IPS-NIHi7 (cell line): Measurements from ENCODE around the gene KRT25.
"Not testable (repeated sequence)": the region's sequence is repeated elsewhere in the genome, so short reads cannot be mapped to it uniquely, and the experiment has no call there.

Experiments
- DNase-seq: peaks from one replicate; pipeline ENCODE4 v3.0.0; 2012; ENCODE audit warnings: mixed read lengths; ENCODE audit errors: extremely low spot score

KRT25 gene

DNA sequence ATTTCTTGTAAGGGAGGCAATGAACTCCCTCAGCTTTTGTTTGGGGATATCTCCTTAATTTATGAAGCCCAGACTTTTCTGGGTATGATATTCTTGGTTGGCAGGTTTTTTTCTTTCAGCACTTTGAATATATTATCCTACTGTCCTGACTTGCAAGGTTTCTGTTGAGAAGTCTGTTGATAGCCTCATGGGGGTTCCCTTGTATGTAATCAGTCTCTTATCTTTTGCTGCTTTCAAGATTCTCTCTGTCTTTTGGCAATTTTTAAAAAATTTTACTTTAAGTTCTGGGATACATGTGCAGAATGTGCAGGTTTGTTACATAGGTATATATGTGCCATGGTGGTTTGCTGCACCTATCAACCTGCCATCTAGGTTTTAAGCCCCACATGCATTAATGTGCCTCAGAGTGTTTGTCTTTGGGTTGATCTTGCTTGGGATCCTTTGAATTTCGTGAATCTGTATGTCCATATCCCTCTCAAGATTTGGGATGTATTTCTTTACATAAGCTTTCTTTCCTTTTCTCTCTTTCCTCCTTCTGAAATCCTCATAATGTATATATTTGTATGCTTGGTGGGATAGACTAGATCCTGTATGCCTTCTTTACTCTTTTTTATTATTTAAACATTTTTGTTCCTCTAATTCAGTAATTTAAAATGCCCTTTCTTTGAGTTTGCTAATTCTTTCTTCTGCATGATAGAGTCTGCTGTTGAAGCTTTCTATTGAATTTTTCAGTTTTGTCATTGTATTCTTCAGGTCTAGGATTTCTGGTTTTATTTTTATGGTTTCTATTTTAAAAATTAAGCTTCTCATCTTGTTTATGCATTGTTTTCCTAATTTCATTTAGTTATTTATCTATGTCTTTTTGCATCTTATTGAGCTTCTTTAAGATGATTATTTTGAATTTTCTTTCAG lies 5.2 kb upstream of the KRT25 start:
- no peak for DNase-seq

- no peak for DNase-seq
These were observed 1.3 kb downstream of the KRT25 start for GRCh38 chr17:40753804-40754203.

GRCh38 chr17:40751065-40751464 lies 4.1 kb downstream of the KRT25 start:
- no peak for DNase-seq

DNA sequence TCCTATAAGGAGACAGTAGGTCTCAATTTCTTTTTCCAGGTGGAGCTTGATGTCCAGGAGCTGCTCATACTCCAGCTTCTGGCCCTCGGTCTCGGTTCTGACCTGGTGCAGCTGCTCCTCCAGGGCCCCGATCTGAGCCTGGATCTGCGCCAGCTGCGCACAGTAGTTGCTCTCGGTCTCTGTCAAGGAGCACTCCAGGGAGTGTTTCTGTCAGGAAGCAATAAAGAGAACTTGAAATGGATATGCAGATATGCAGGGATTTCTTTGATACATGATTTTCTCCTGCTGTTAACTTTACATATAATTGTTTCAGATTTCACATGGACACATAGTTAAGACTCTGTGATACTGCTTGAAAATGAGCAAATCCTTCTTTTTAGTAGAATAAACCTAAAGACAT lies 4.7 kb downstream of the KRT25 start:
- no peak for DNase-seq

DNA sequence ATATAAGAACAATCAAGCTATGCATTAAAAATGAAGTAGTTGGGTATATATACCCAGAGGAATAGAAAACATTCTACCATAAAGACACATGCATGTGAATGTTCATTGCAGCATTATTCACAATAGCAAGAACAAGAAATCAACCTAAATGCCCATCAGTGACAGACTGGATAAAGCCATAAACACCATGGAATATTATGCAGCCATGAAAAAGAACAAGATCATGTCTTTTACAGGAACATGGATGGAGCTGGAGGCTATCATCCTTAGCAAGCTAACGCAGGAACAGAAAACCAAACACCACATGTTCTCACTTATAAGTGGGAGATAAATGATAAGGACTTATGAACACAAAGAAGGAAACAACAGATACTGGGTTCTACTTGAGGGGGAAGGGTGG lies 6.5 kb downstream of the KRT25 start:
- DNase-seq = not testable (repeated sequence)

DNA sequence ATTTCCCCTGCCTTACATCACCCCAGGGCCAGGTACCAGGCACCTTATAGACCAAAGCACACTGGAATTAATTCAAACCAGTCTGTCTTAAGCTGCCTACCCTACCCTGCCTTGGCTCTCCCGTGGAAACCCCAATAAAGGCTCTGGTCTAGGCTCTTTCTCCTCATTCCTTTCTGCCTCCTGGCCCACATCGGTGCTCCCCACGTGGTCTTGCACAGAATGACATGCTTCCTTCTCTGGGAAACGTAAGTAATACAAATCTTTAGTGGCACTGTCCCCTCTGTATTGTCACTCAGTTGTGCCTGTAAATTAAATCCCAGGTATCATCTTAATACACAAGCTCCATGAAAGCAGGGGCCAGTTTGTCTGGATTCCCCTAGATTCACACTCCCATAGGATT lies 16.6 kb downstream of the KRT25 start:
- DNase-seq = no peak

DNA sequence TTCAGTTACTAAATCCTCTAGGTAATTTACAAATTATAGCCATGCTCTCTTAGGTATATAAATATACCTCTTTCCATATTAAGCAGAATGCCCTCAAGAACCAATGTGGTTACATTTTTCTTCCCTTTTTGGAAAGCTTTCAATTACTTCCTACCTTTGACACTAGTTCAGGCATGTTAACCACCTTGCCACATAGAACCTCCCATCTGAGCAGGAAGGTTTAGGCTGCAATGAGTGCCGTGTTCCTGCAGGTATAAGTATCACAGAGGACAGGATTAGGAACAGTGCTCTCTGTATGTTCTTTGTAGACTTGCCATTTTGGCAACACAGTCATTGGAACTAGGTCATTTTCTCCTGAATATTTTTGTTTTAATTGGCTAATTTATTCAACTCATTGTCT lies 20.1 kb downstream of the KRT25 start:
- no peak for DNase-seq

DNA sequence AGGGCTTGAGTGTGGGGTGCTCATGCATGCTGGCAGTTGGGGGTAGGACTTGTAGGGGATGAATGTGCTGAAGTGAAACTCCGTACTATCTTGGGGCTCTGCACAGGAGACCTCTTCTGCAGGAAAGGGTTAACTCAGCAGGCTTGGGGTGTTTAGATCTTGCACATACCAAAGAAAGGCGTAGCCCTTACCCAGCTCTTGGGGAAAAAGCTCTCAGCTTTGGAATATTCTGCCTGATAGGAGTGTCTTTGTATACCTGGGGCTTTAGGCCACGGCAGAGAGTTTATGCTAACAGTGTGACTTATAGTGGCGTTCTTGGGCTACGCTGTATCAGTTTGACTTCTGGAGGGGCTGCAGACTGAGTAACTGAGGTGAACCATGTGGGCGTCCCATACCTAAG lies 21.1 kb downstream of the KRT25 start:
- no peak for DNase-seq

DNA sequence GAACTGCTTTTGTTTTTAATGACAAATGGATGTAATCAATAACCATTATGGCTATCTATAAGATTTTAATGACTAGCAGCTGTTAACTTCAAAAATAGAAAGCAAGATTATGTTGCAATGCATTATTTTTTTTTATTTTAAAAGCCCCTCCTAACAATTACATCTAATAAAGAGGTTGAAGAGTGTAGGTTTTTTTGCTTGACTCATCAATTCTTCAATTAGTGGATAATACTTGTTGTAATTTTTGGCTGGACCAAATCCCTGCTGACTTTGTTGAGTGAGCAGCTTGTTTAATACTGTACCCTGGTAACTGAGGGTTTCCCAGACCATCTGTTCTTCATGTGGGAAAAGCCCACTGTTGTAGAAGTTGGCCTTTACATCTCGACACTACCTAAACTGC lies 24.2 kb downstream of the KRT25 start:
- no peak for DNase-seq

- DNase-seq = no peak
These were observed 27.5 kb downstream of the KRT25 start for GRCh38 chr17:40727447-40728231.

DNA sequence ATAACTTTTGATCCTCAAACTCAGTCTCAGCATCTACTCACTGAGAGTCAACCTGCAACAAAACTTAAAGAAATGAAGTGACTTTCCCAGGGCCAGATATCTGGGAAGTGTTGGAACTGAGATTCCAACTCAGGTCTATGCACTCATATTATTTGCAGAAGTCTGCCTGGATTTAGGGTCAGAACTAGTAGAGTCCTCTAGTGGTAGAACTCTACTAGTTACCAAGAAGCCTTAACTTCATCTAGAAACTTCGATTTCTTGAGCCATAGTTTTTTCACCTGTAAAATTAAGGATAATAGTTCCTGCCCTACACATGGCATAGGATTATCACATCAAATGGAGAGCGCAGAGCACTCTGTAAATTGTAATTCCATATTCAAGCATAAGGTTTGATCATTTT lies 28.2 kb downstream of the KRT25 start:
- peak; percentile 30 for DNase-seq

DNA sequence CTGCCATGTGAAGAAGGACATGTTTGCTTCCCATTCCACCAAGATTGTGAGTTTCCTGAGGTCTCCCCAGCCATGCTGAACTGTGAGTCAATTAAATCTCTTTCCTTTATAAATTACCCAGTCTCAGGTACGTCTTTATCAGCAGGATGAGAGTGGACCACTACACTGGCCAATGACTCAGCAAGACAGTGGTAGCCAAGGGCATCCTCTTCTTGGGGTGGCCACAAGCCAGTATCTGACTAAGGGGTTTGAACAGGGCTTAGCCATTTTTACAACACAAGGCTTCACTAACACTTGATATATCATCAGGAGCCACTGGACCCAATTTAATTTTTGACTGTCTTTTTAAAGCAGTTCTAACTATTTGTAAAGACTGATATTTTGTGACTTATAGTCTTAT lies 30.5 kb downstream of the KRT25 start:
- no peak for DNase-seq

DNA sequence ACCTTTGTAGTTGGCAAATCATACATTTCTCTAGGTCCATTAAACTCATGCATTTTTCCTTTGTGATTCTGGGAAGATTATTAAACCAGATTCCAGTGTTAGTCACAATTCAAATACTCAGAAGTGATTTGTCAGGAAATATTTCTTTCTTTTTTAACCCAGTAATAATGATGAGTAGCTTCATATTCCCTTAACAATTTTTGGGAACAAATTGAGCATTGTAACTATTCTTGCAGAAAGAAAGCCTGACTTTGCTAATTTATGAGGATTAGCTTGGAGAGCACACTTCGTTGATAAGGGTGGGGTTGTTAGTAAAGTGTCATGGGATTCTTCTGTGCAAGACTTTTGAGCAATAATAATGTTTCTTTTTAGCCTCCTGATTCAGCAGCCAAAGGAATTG lies 32.9 kb downstream of the KRT25 start:
- DNase-seq = no peak

DNA sequence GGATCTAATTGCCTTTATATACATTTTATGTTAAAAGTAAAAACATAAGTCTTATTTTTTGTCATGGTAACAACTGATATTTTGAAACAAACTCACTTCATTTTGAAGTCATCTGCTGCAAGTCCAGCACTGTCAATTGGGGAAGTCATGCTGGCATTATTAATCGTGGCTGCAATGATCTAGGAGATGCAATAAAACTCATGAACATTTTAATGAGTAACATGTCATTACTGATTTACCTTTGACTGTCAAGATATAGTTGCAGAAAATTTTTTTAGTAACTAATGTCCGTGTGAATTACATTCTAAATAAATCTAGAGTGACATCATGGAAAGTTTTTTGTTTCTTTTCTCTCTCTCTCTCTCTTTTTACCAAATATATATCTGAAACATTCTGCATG lies 34.2 kb downstream of the KRT25 start:
- no peak for DNase-seq

DNA sequence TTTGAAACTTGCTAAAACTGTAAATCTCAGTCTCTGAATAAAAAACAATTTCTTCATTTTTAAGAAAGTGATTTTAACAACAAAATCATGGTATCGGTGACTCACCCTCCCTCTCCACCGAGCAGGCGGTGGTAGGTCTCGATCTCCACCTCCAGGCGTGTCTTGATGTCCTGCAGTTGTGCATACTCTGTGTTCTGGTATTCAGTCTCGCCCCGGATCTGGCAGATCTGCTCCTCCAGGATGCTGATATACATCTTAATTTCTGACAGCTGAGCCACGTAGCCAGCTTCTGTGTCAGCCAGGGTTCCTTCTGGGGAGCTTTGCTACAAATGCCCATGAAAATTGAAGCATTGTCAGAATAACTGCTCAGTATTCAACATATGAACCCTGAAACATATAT lies 36.2 kb downstream of the KRT25 start:
- DNase-seq = no peak

- no peak for DNase-seq
These were observed 37.4 kb downstream of the KRT25 start for GRCh38 chr17:40717776-40718175.

DNA sequence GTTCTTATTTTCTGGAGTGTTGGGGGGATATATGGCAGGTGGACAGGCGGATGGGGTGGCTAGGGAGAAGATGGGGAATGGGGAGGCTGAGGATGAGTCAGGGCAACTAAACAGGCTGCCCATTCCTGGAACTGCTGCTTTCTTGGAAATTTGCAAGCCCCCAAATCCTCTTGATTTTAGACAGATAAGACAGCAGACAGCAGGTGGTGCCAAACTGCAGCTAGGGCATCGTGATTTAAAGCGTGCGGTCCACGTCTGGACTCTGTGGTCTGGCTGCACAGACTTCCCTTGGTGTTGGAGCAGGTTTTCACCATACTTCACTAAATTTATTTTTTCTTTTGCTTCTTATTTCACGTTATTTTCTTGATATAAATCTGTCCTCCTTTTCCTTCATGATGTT lies 40.7 kb downstream of the KRT25 start:
- DNase-seq = no peak

- no peak for DNase-seq
These were observed 47.4 kb downstream of the KRT25 start for GRCh38 chr17:40707745-40708144.

GRCh38 chr17:40705584-40705983 lies 49.5 kb downstream of the KRT25 start:
- no peak for DNase-seq

DNA sequence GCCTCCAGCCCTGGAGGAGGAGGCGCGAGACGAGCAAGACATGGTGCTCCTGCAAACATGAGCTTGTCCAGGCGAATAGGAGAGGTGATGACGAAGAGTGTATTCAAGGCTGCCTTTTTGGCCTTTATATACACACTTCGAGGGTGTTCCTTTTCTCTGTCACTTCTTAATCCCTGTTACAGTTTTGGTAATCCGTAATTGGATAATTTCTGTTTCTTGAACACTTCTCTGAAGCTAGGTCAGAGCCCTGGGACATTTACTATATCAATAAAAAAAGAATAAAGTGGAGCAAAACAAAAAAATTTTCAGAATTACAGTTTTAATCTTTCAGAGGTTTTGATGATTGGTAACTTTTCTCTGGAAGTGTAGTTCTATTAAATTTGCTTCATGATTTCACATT lies 51.5 kb downstream of the KRT25 start, which contains the start of gene KRT24:
Gene KRT24, minus strand, starts transcription at position 101 of the 400 bp plus-strand sequence. Its CDS starts 59 bp downstream, at position 42.
- no peak for DNase-seq

GRCh38 chr17:40702271-40702670 lies 52.9 kb downstream of the KRT25 start:
- no peak for DNase-seq

DNA sequence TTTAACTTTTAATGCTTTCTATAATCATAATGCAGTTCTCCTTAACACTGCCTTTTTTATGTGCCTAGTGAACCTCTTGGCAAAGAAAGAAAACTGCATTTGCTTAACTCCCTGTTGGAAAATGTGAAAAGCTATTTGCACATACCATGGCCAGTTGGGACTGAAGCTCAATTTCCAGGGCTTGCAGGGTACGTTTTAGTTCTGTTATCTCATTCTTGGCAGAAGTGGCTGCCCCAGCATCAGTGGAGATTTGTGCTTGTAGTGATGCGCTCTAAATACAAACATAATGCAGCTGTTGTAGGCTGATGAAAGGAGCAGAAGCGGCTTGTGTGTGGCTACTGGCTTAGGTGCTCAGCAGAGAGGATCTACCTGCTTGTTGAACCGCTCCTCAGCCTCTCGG lies 55.3 kb downstream of the KRT25 start:
- DNase-seq = no peak

DNA sequence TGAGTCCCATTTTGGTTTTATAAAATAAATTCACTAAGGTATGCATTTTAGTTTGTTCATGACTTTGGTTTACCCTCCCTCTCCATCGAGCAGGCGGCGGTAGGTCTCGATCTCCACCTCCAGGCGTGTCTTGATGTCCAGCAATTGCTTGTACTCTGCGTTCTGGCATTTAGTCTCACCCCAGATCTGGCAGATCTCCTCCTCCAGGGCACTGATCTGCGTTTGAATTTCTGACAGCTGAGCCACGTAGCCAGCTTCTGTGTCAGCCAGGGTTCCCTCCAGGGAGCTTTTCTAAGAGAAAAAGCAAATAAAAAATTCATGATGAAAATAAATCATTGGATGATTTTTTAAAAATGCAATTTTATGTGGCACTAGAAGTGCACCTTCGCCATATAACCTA lies 55.8 kb downstream of the KRT25 start:
- no peak for DNase-seq
